H1 (cell line): ENCODE data around the gene SLC38A10. TPM values are rescaled to one million over a fixed set of nuclear protein-coding genes. Genes with fewer than 3 reads are reported as not detected.

Experiments
- EP300 ChIP-seq, 2 experiments: IDR thresholded peaks; 1 replicate in 1 of 2; 2 replicates in 1 of 2; pipeline ENCODE4 v1.6.1; 2011 to 2012; ENCODE audit warnings: low read depth in 2 of 2, low read length in 2 of 2, mild to moderate bottlenecking in 2 of 2, borderline replicate concordance in 1 of 2, inconsistent platforms in 1 of 2, moderate library complexity in 1 of 2
- SRF ChIP-seq: IDR thresholded peaks from 2 replicates; pipeline ENCODE4 v1.6.1; 2011; ENCODE audit warnings: mild to moderate bottlenecking, low read depth, low read length, moderate library complexity
- TAF1 ChIP-seq: IDR thresholded peaks from 2 replicates; pipeline ENCODE4 v1.6.1; 2011; ENCODE audit warnings: mild to moderate bottlenecking, low read depth, low read length
- ZNF274 ChIP-seq: IDR thresholded peaks from 2 replicates; pipeline ENCODE4 v1.7.0; 2012; ENCODE audit warnings: low read length, borderline replicate concordance; ENCODE audit errors: extremely low read depth
- polyA plus RNA-seq, 7 experiments: library from polyadenylated mRNA; depleted of rRNA in 3 of 7; stranded (reverse) in 5 of 7; unstranded in 2 of 7; fragments of >200 nt in 5 of 7; fragments of 200-250 nt in 2 of 7; gene quantifications; 1 replicate in 5 of 7; 2 replicates in 1 of 7; 4 replicates in 1 of 7; pipeline versions ENCODE4 v1.2.1 to v1.2.3, GENCODE V29; 2011 to 2013; ENCODE audit warnings: missing spikeins in 2 of 7, mixed read lengths in 2 of 7
- total RNA-seq: library from RNA; stranded (reverse); fragmentation: NEBNext Ultra II Directional; extraction: Animal tissue kit (Norgen Biotek cat#: 25700); gene quantifications from 2 replicates; pipeline ENCODE4 v1.2.1, GENCODE V29; 2021

The SLC38A10 gene
- total and polyA plus RNA-seq, 2 of the 8 experiments (the other 6 are each of a cell fraction or from before 2014, with no cell fraction given), result 26.4 to 41.0 TPM

DNA sequence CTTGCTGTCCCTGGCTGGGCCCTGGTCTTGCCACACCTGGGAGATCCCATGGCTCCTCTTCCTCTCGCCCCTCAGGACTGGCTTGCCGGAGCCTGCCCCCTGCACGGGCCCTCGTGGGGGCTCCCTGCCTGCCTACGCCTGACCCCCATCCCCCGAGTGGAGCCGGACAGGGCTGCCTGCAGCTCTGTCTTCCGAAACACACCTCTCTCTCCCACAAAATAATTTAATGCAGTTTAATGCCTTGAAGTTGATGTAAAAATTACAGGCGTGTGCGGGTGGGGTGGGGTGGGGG lies 22.4 kb upstream of the SLC38A10 start (continued):
- no peak for TF ChIP-seq EP300 (IDR thresholded peaks at IDR 0.05; ENCODE audit: borderline replicate concordance in 1 of 2, low read depth in 2 of 2, low read length in 2 of 2)
- TF ChIP-seq ZNF274, result no peak
- TF ChIP-seq SRF, result no peak
- TF ChIP-seq TAF1, result no peak
- TF ChIP-seq, all 59 proteins: peak for 0
